Stomach smooth muscle (tissue), 2 donors: ENCODE data around the gene EEF1A2.

Experiments
- H3K27ac ChIP-seq: one replicate; pipeline ENCODE4 v1.7.0; 2013; ENCODE audit warnings: mild to moderate bottlenecking, low read length, inconsistent platforms
- H3K27me3 ChIP-seq, 2 donors: one replicate each; pipeline ENCODE4 v1.7.0; 2013; ENCODE audit warnings: low read length in 2 of 2; ENCODE audit not compliant: insufficient read depth in 2 of 2, control insufficient read depth in 1 of 2
- H3K36me3 ChIP-seq, 2 donors: one replicate each; pipeline ENCODE4 v1.7.0; 2013; ENCODE audit warnings: low read length in 2 of 2; ENCODE audit not compliant: control insufficient read depth in 2 of 2, insufficient read depth in 2 of 2
- H3K4me1 ChIP-seq: one replicate; pipeline ENCODE4 v1.7.0; 2013; ENCODE audit warnings: low read length; ENCODE audit not compliant: control insufficient read depth, insufficient read depth
- H3K4me3 ChIP-seq, 2 donors: one replicate each; pipeline ENCODE4 v1.7.0; 2013; ENCODE audit warnings: low read length in 2 of 2
- H3K9ac ChIP-seq, 2 donors: one replicate each; pipeline ENCODE4 v1.7.0; 2013; ENCODE audit warnings: low read length in 2 of 2, mild to moderate bottlenecking in 1 of 2
- H3K9me3 ChIP-seq, 2 donors: one replicate each; pipeline ENCODE4 v1.7.0; 2013; ENCODE audit warnings: low read length in 2 of 2; ENCODE audit not compliant: control insufficient read depth in 2 of 2
- donor health status: healthy.
- donor health status: Pancreatic carcinoma.

The EEF1A2 gene

GRCh38 chr20:63498960-63499337 is at the start of gene EEF1A2:
TSS of gene EEF1A2 (minus strand) at chr20:63499083. CDS start at chr20:63497763, 1,320 bp downstream.
- peaks cover 17% of the 10 kb centered on the region for H3K4me1 ChIP-seq
- H3K9me3 ChIP-seq: no peaks in the 10 kb centered on the region
- no peak within 1 kb of the TSS for H3K9ac ChIP-seq
- H3K36me3 ChIP-seq: no peaks in the 10 kb centered on the region
- peak within 1 kb of the TSS in 1 of 2 donors; percentile 55 for H3K4me3 ChIP-seq
- H3K27ac ChIP-seq: no peak within 1 kb of the TSS
- peaks cover 23 to 30% of the 10 kb centered on the region in 2 donors for H3K27me3 ChIP-seq

DNA sequence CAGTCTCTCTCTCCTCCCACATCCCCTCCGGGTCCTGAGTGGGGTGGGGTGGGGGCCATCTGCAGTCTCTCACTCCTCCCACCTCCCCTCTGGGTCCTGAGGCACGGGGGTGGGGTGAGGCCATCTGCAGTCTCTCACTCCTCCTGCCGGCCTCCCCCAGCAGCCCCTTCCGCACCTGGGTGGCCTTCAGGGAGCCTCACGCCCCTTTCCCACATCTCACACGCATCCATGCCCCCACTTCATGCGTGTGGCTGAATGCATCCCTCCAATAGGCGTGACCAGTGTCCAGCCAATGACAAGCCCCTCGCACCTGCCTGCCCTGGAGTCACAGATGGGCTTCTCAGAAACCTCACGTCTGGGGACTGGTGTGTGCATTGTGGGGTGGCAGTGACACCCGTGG is 49.7 kb upstream of the EEF1A2 start:
- Histone ChIP-seq H3K4me3 (no peak overlapping the region), H3K9me3 (no peaks in the 10 kb centered on the region), H3K27ac (no peak overlapping the region), H3K4me1 (peaks cover 3% of the 10 kb centered on the region), H3K27me3 (peaks cover 20 to 22% of the 10 kb centered on the region in 2 donors), H3K9ac (no peak overlapping the region), H3K36me3 (no peaks in the 10 kb centered on the region)

DNA sequence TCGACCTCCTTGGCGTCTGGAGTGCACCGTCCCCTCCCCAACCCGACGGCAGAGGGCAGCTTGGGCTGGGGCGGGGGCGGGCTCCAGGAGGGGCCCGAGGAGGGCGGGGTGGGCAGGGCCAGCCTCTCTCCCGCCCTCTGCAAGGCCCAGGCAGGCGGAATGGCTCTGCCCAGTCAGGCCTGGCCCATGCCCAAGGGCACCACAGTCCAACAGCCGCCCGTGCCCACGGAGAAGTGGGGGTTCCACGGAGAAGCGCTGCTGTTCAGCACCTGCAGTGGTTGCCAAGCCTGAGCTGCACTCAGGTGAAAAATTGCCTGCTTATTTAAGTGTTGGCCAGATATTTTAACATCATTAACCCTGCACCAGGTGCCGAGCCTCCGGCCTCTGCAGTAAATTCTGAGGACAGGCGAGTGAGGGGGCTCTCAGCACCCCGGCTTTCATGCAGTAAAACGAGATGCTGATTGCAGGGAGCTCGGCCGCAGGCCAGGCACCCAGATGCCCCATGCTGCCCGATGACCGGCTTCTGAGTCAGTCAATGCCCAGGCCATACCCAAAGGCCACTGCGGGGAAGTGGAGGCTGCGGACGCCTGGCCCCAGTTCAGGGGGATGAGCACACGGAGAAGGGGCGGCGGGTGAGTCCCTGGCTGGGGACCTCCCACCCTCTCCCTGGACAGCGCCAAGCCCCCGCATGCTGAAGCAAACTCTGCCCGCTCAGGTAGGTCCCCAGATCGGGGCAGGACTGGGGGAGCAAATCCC is 49.0 kb upstream of the EEF1A2 start, which contains the start of gene SRMS:
Gene SRMS (minus strand): TSS at position 25 of the 756 bp plus-strand sequence. CDS start 286 bp downstream, outside the sequence.
- Histone ChIP-seq H3K27ac (no peak within 1 kb of the TSS), H3K4me1 (peaks cover 2% of the 10 kb centered on the region), H3K36me3 (no peaks in the 10 kb centered on the region), H3K9ac (no peak within 1 kb of the TSS), H3K27me3 (peaks cover 20 to 22% of the 10 kb centered on the region in 2 donors), H3K4me3 (no peak within 1 kb of the TSS), H3K9me3 (no peaks in the 10 kb centered on the region)

DNA sequence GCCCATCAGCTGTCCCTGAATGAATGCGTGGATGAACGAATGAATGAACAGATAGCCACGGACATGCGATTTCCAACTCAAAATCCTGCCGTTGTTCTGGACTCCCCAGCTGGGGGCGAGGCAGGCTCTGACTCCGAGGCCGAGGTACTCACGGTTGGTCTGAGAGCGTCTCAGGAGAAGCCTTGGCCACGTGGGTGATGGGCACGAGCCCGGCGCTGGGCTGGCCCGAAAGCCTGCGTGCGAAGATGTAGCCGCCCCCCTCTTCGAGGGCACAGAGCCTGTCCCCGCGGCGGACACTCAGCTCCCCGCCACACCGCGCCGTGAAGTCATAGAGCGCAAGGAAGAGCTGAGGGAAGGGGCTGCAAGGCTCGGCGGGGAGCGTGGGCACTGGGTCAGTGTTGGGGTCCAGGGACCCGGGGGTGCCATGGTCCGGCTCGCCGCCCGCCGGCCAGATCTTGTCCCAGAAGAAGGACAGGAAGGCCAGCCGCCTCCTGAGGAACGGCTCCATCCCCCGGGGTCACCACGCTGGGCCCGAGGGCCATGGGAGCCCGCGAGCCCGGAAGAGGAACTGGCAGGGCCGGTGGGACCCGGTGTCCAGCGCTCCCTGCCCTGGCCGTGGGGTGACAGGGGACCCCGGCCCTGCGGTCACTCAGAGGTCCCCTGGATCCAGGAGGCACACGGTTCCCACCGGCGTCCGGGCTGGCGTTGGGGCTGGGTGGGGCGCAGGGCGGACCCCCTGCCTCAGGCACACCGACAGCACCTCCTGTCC is 48.3 kb upstream of the EEF1A2 start:
- no peak overlapping the region for H3K27ac ChIP-seq
- H3K4me3 ChIP-seq: no peak overlapping the region
- H3K27me3 ChIP-seq: peaks cover 20 to 22% of the 10 kb centered on the region in 2 donors
- H3K36me3 ChIP-seq: no peaks in the 10 kb centered on the region
- H3K9me3 ChIP-seq: no peaks in the 10 kb centered on the region
- no peak overlapping the region for H3K9ac ChIP-seq
- no peaks in the 10 kb centered on the region for H3K4me1 ChIP-seq

- Histone ChIP-seq H3K9ac (no peak overlapping the region), H3K4me3 (no peak overlapping the region), H3K9me3 (no peaks in the 10 kb centered on the region), H3K27ac (no peak overlapping the region), H3K4me1 (no peaks in the 10 kb centered on the region), H3K27me3 (peaks cover 20 to 22% of the 10 kb centered on the region in 2 donors), H3K36me3 (no peaks in the 10 kb centered on the region)
These were observed 47.5 kb upstream of the EEF1A2 start for GRCh38 chr20:63546256-63546955.

GRCh38 chr20:63545814-63546213 is 46.9 kb upstream of the EEF1A2 start:
- Histone ChIP-seq H3K9ac (no peak overlapping the region), H3K9me3 (no peaks in the 10 kb centered on the region), H3K36me3 (no peaks in the 10 kb centered on the region), H3K27me3 (peaks cover 20% of the 10 kb centered on the region in 2 donors), H3K4me3 (no peak overlapping the region), H3K27ac (no peak overlapping the region), H3K4me1 (no peaks in the 10 kb centered on the region)

DNA sequence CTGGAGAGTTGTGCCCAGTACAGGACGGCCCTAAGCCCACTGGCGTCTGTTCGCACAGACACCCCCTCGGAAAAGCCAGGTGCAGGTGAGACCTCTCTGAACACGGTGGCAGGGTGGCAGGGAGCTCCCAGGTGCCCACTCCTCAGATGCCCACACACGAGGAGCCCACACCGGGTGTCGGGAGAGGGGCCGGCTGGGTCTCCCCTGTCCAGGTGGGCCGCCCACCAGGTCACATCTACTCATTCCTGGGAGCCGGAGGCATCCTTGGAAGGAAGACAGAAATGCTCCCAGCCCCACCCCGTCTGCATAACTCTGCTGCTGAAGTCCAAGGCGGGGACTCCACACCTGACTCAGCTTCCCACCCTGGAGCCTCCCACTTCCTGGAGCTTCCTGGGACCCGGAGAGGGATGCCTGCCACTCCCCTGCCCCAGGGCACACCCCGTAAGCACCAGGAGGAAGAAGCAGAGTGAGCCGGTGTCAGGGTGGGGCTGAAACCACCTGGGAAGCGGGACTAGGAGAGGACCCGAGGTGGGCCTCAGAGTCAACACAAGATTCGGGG is 46.2 kb upstream of the EEF1A2 start:
- H3K27ac ChIP-seq: no peak overlapping the region
- no peak overlapping the region for H3K9ac ChIP-seq
- no peaks in the 10 kb centered on the region for H3K36me3 ChIP-seq
- H3K9me3 ChIP-seq: no peaks in the 10 kb centered on the region
- no peaks in the 10 kb centered on the region for H3K4me1 ChIP-seq
- H3K27me3 ChIP-seq: peaks cover 19 to 20% of the 10 kb centered on the region in 2 donors
- H3K4me3 ChIP-seq: no peak overlapping the region

- Histone ChIP-seq H3K36me3 (no peaks in the 10 kb centered on the region), H3K27ac (no peak overlapping the region), H3K9me3 (no peaks in the 10 kb centered on the region), H3K4me1 (no peaks in the 10 kb centered on the region), H3K27me3 (peaks cover 14 to 16% of the 10 kb centered on the region in 2 donors), H3K4me3 (no peak overlapping the region), H3K9ac (no peak overlapping the region)
These were observed 45.5 kb upstream of the EEF1A2 start for GRCh38 chr20:63544241-63544957.

GRCh38 chr20:63543733-63544132 is 44.9 kb upstream of the EEF1A2 start:
- Histone ChIP-seq H3K27me3 (peaks cover 12 to 15% of the 10 kb centered on the region in 2 donors), H3K27ac (no peak overlapping the region), H3K36me3 (no peaks in the 10 kb centered on the region), H3K9me3 (no peaks in the 10 kb centered on the region), H3K4me3 (no peak overlapping the region), H3K9ac (no peak overlapping the region), H3K4me1 (no peaks in the 10 kb centered on the region)

- no peaks in the 10 kb centered on the region for H3K36me3 ChIP-seq
- H3K9me3 ChIP-seq: no peaks in the 10 kb centered on the region
- H3K4me3 ChIP-seq: no peak overlapping the region
- H3K27ac ChIP-seq: no peak overlapping the region
- H3K4me1 ChIP-seq: no peaks in the 10 kb centered on the region
- H3K9ac ChIP-seq: no peak overlapping the region
- H3K27me3 ChIP-seq: peaks cover 6 to 10% of the 10 kb centered on the region in 2 donors
These were observed 44.2 kb upstream of the EEF1A2 start for GRCh38 chr20:63543131-63543530.
